Measurements from ENCODE around the gene RSPO4. TPM values are rescaled to one million over a fixed set of nuclear protein-coding genes. Genes with fewer than 3 reads are reported as not detected.

Gene RSPO4
- total and polyA plus RNA-seq, 8 donors, result 0.25 TPM; not detected in 7

- 29 to 48% (median 36%) methylated on average over 2 of the region's 2 CpGs for WGBS, 5 donors
- intact Hi-C loops (cut with DNase I; ENCODE audit: low total_unique reads), result no loop called here
- H3K27me3 ChIP-seq, result peaks cover 0 to 4% (median 0%) of the 10 kb centered on the region in 3 donors
- TF ChIP-seq EP300 (IDR thresholded peaks at IDR 0.05), result no peak
- no peak for DNase-seq
- no peak overlapping the region for H3K27ac ChIP-seq
- peaks cover 0 to 18% (median 9%) of the 10 kb centered on the region in 4 donors for H3K9me3 ChIP-seq
- no peaks in the 10 kb centered on the region for H3K36me3 ChIP-seq
- no peaks in the 10 kb centered on the region for H3K4me1 ChIP-seq
- H3K4me3 ChIP-seq, result no peak overlapping the region
These were observed 69.1 kb downstream of the RSPO4 start for GRCh38 chr20:933029-933428.

DNA sequence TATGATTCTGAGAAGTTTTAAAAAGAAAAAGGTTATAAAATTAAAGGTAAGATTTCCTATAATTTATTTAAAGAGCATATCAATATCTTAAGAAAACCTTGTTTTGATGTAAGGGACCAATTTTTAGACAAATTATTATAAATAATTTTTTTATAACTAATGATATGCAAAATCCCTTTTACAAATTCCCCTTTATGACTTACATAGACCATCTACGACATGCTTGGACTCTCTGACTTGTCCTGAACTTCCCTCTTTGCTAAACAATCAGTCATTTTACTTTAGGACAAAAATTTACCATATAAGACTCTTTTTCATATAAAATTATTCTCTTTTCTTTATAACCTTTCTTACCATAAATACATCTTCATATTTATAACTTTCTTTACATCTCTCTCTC, 70.7 kb downstream of the RSPO4 start:
- no peak for TF ChIP-seq CTCF (IDR thresholded peaks at IDR 0.05)
- no peak for TF ChIP-seq POLR2AphosphoS5 (IDR thresholded peaks at IDR 0.05)
- TF ChIP-seq EP300 (IDR thresholded peaks at IDR 0.05), result no peak
- no peak overlapping the region for H3K4me3 ChIP-seq
- H3K4me1 ChIP-seq, result no peaks in the 10 kb centered on the region
- peaks cover 0 to 4% (median 0%) of the 10 kb centered on the region in 3 donors for H3K27me3 ChIP-seq
- no peak overlapping the region for H3K27ac ChIP-seq
- intact Hi-C loops (cut with DNase I; ENCODE audit: low total_unique reads), result no loop called here
- H3K36me3 ChIP-seq, result no peaks in the 10 kb centered on the region
- DNase-seq, result no peak
- peaks cover 0 to 18% (median 9%) of the 10 kb centered on the region in 4 donors for H3K9me3 ChIP-seq
- whole genome bisulfite sequencing, 5 donors, result 31 to 44% (median 39%) methylated on average over 1 of the region's 1 CpG

DNA sequence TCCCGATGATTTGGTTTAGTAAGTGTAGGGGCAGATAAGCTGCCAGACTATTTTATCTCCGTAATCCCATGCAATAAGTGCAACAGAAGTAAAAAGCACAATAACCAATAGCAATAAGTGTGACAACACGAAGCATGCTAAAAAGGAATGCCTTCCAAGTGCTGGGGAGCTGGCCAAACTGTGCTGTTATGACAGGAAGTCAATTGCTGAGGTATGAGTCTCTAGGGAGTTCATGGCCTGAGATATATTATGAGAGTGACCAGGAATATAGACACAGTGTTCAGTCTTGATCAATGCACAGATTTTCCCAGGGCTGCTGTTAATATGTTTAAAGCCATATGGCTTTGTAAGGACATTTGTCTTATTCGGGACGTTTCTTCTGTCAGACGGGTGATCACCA, 75.4 kb downstream of the RSPO4 start:
- Histone ChIP-seq H3K36me3 (no peaks in the 10 kb centered on the region), H3K9me3 (peaks cover 0 to 5% (median 2%) of the 10 kb centered on the region in 4 donors), H3K4me1 (no peaks in the 10 kb centered on the region), H3K4me3 (no peak overlapping the region), H3K27me3 (peaks cover 0 to 4% (median 0%) of the 10 kb centered on the region in 3 donors), H3K27ac (no peak overlapping the region)
- TF ChIP-seq POLR2AphosphoS5 (IDR thresholded peaks at IDR 0.05), result no peak
- TF ChIP-seq CTCF (IDR thresholded peaks at IDR 0.05), result no peak
- TF ChIP-seq EP300 (IDR thresholded peaks at IDR 0.05), result no peak
- TF ChIP-seq POLR2A (IDR thresholded peaks at IDR 0.05), result no peak
- 78 to 81% (median 80%) methylated on average over 6 of the region's 6 CpGs for WGBS, 5 donors
- intact Hi-C loops (cut with DNase I; ENCODE audit: low total_unique reads), result no loop called here
- no peak for DNase-seq

GRCh38 chr20:925516-925915, 76.6 kb downstream of the RSPO4 start:
- Histone ChIP-seq H3K4me3 (no peak overlapping the region), H3K27ac (no peak overlapping the region), H3K9me3 (no peaks in the 10 kb centered on the region), H3K36me3 (no peaks in the 10 kb centered on the region), H3K4me1 (no peaks in the 10 kb centered on the region), H3K27me3 (peaks cover 0 to 4% (median 0%) of the 10 kb centered on the region in 3 donors)
- intact Hi-C loops (cut with DNase I; ENCODE audit: low total_unique reads), result no loop called here
- TF ChIP-seq POLR2AphosphoS5 (IDR thresholded peaks at IDR 0.05) (no peak), EP300 (IDR thresholded peaks at IDR 0.05) (no peak), CTCF (IDR thresholded peaks at IDR 0.05) (no peak), POLR2A (IDR thresholded peaks at IDR 0.05) (no peak)
- DNase-seq, result no peak
- 88 to 96% (median 93%) methylated on average over 9 of the region's 9 CpGs for WGBS, 5 donors

GRCh38 chr20:924639-925038, 77.5 kb downstream of the RSPO4 start:
- DNase-seq, result no peak
- intact Hi-C loops (cut with DNase I; ENCODE audit: low total_unique reads), result no loop called here

More at GRCh38 chr20:924639-925038, 77.5 kb downstream of the RSPO4 start:
- Histone ChIP-seq H3K4me1 (no peaks in the 10 kb centered on the region), H3K27me3 (no peaks in the 10 kb centered on the region), H3K9me3 (no peaks in the 10 kb centered on the region), H3K4me3 (no peak overlapping the region), H3K27ac (no peak overlapping the region), H3K36me3 (no peaks in the 10 kb centered on the region)
- TF ChIP-seq EP300 (IDR thresholded peaks at IDR 0.05) (no peak), POLR2AphosphoS5 (IDR thresholded peaks at IDR 0.05) (no peak), POLR2A (IDR thresholded peaks at IDR 0.05) (no peak), CTCF (IDR thresholded peaks at IDR 0.05) (no peak)

Measured in stomach (tissue), 9 donors.